OCI-LY7 (cell line): ENCODE results near the gene FAM163B. TPM values are rescaled to one million over a fixed set of nuclear protein-coding genes. Genes with fewer than 3 reads are reported as not detected.

ENCODE experiments used
- BruUV-seq: library from RNA; stranded (reverse); fragments of 400-500 nt; replicated peaks from 2 replicates; lab custom pipeline; 2021; lab: Mats Ljungman, UMichigan
- CTCF ChIA-PET: fragments of 300-600 bp; sonication (Branson Sonifier 250); formaldehyde crosslinking; loops from one replicate; lab custom pipeline; 2022; ENCODE audit warnings: antibody characterized with exemption; ENCODE audit not compliant: unreplicated experiment; lab: Charles Lee
- POLR2A ChIA-PET: fragments of 300-600 bp; sonication (Branson Sonifier 250); formaldehyde crosslinking; loops from one replicate; lab custom pipeline; 2022; ENCODE audit warnings: antibody characterized with exemption; lab: Charles Lee
- DNase-seq: peaks from one replicate; pipeline ENCODE4 v3.0.0-alpha.2; 2015; ENCODE audit warnings: low spot score
- H2AFZ ChIP-seq: fragments of 200-600 bp; sonication (generic), shearing (Covaris generic); 2 replicates; pipeline ENCODE4 v1.6.1; 2014; ENCODE audit warnings: mild to moderate bottlenecking, antibody characterized with exemption, low read length, moderate library complexity
- H3K27ac ChIP-seq: fragments of 200-600 bp; sonication (generic); 2 replicates; pipeline ENCODE4 v1.5.1; 2014; ENCODE audit warnings: mixed run types, low read depth, mild to moderate bottlenecking, moderate library complexity, low read length, inconsistent platforms; ENCODE audit not compliant: poor library complexity, severe bottlenecking
- H3K36me3 ChIP-seq: fragments of 200-600 bp; sonication (generic); 2 replicates; pipeline ENCODE4 v1.6.1; 2014; ENCODE audit warnings: mild to moderate bottlenecking, antibody characterized with exemption, low read length, moderate library complexity, mixed read lengths; ENCODE audit not compliant: insufficient read depth
- H3K4me1 ChIP-seq: fragments of 200-600 bp; sonication (generic); 2 replicates; pipeline ENCODE4 v1.5.1; 2014; ENCODE audit warnings: mild to moderate bottlenecking, low read length; ENCODE audit not compliant: insufficient read depth, poor library complexity, severe bottlenecking
- H3K4me2 ChIP-seq: fragments of 200-600 bp; sonication (generic); 2 replicates; pipeline ENCODE4 v1.6.1; 2014; ENCODE audit warnings: mild to moderate bottlenecking, low read length
- H3K4me3 ChIP-seq: fragments of 200-600 bp; sonication (generic); 2 replicates; pipeline ENCODE4 v1.5.1; 2014; ENCODE audit warnings: mild to moderate bottlenecking, low read depth, low read length; ENCODE audit not compliant: poor library complexity, severe bottlenecking
- H3K79me2 ChIP-seq: fragments of 200-600 bp; sonication (generic); 2 replicates; pipeline ENCODE4 v1.6.1; 2016; ENCODE audit warnings: low read depth, mild to moderate bottlenecking, low read length, moderate library complexity, mixed read lengths; ENCODE audit not compliant: insufficient read depth
- H3K9me2 ChIP-seq: fragments of 200-600 bp; sonication (generic); 2 replicates; pipeline ENCODE4 v1.6.1; 2016; ENCODE audit warnings: mild to moderate bottlenecking, low read length, mixed read lengths; ENCODE audit not compliant: insufficient read depth
- H3K9me3 ChIP-seq: fragments of 200-600 bp; sonication (generic); 2 replicates; pipeline ENCODE4 v1.6.1; 2014; ENCODE audit warnings: mild to moderate bottlenecking, mixed run types, low read length, mixed read lengths
- H4K20me1 ChIP-seq: fragments of 200-600 bp; sonication (generic); 2 replicates; pipeline ENCODE4 v1.6.1; 2014; ENCODE audit warnings: mild to moderate bottlenecking, antibody characterized with exemption, low read length, moderate library complexity, mixed read lengths; ENCODE audit not compliant: insufficient read depth
- EZH2phosphoT487 ChIP-seq: fragments of 200-600 bp; sonication (generic); IDR thresholded peaks from 2 replicates; pipeline ENCODE4 v1.6.1; 2018; ENCODE audit warnings: low read depth, borderline replicate concordance, mild to moderate bottlenecking, mixed run types, antibody characterized with exemption, low read length, moderate library complexity, mixed read lengths
- intact Hi-C: fragments of 100-400 bp; cut with micrococcal nuclease; formaldehyde crosslinking; loops from one replicate; pipeline ENCODE4 v1.10.0; 2022; ENCODE audit not compliant: unreplicated experiment
- total RNA-seq, 2 experiments: library from RNA; depleted of rRNA in 1 of 2; stranded (reverse); fragments of >200 nt in 1 of 2; shearing (Covaris generic) in 1 of 2; gene quantifications; 2 replicates each; pipeline ENCODE4 v1.2.3, GENCODE V29; 2014 to 2022
- TF ChIP-seq, protein P1 (sequence below): fragments of 200-600 bp; sonication (generic); conservative IDR thresholded peaks from 2 replicates; pipeline ENCODE4 v1.5.1; 2014; ENCODE audit warnings: mild to moderate bottlenecking, antibody characterized with exemption, low read length, moderate library complexity, mixed read lengths

FAM163B gene
- total RNA-seq, 2 experiments from 2014 or later: 2.6 to 7.8 TPM

DNA sequence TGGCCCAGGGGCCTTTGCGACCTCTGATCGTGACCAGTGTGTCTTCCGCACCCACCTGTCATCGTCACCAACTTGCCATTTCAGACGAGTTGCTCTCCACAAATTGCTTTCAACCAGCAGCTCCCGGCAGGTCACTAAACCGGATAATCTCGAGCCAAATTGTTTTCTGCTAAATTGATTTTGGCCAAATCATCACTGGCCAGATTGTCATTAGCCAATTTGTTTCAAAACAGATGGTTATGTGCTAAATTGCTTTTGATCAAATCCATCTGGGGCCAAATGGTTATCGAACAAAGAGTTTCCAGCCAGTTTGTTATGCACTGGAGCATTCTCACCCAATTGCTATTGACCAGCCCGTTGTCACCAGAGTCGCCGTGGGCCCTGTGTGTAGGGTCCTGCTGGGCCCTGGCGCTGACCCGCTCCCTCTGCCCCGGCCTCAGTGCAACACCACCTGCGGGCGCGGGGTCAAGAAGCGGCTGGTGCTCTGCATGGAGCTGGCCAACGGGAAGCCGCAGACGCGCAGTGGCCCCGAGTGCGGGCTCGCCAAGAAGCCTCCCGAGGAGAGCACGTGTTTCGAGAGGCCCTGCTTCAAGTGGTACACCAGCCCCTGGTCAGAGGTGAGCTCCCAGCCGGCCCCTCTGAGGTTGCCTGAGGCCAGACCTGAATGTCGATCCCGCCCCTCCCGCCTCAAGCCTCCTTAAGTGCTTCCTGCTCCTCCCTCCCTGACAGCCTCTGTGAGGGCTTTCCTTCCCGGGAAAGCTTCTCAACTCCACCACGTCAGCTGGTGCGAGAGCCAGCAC, 39.1 kb downstream of the FAM163B start:
- Histone ChIP-seq H3K9me2 (no peaks in the 10 kb centered on the region), H2AFZ (no peak overlapping the region), H3K9me3 (no peaks in the 10 kb centered on the region), H3K27ac (no peak overlapping the region), H3K36me3 (no peaks in the 10 kb centered on the region), H3K4me2 (no peak overlapping the region), H3K4me1 (peaks cover 3% of the 10 kb centered on the region), H4K20me1 (no peaks in the 10 kb centered on the region), H3K4me3 (no peak overlapping the region), H3K79me2 (no peaks in the 10 kb centered on the region)
- TF ChIP-seq, protein P1, sequence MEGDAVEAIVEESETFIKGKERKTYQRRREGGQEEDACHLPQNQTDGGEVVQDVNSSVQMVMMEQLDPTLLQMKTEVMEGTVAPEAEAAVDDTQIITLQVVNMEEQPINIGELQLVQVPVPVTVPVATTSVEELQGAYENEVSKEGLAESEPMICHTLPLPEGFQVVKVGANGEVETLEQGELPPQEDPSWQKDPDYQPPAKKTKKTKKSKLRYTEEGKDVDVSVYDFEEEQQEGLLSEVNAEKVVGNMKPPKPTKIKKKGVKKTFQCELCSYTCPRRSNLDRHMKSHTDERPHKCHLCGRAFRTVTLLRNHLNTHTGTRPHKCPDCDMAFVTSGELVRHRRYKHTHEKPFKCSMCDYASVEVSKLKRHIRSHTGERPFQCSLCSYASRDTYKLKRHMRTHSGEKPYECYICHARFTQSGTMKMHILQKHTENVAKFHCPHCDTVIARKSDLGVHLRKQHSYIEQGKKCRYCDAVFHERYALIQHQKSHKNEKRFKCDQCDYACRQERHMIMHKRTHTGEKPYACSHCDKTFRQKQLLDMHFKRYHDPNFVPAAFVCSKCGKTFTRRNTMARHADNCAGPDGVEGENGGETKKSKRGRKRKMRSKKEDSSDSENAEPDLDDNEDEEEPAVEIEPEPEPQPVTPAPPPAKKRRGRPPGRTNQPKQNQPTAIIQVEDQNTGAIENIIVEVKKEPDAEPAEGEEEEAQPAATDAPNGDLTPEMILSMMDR: no peak
- TF ChIP-seq EZH2phosphoT487: no peak
- no peak for DNase-seq
- CTCF ChIA-PET: no interaction called here
- BruUV-seq: no TSS peak
- intact Hi-C loops: no loop called here
- POLR2A ChIA-PET: no interaction called here

DNA sequence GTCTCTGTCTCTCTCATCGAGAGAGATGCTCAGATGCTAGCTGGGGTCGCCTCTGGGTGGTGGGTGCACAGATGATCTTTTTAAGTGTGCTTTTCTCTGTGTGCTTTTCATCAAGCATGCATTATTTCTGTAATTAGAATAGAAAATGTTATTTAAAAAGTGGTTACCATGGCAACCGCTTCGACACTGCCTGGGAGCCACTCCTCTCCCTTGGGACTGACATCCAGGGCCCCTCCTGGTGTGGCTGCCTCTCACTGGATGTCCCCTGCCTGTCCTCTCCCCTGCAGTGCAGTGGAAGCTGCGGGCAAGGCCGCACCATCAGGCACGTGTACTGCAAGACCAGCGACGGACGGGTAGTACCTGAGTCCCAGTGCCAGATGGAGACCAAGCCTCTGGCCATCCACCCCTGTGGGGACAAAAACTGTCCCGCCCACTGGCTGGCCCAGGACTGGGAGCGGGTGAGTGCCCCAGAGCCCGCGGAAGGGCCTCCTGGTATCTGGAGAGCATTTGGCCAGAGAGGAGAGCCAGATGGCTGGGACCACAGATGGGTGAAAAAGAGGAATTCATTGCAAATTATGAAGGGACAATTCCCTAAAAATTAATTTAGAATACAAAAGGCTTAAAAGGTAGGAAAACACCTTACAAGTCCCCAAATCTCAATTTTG, 39.9 kb downstream of the FAM163B start:
- no peaks in the 10 kb centered on the region for H3K9me2 ChIP-seq
- H3K36me3 ChIP-seq: no peaks in the 10 kb centered on the region
- no peak overlapping the region for H3K4me3 ChIP-seq
- no peak overlapping the region for H3K4me2 ChIP-seq
- ChIA-PET CTCF (no interaction called here), POLR2A (no interaction called here)
- intact Hi-C loops: no loop called here
- no peak overlapping the region for H3K27ac ChIP-seq
- TF ChIP-seq, protein P1: no peak
- TF ChIP-seq EZH2phosphoT487: no peak
- H3K79me2 ChIP-seq: no peaks in the 10 kb centered on the region
- BruUV-seq: no TSS peak
- no peak for DNase-seq
- H3K4me1 ChIP-seq: peaks cover 3% of the 10 kb centered on the region
- H3K9me3 ChIP-seq: no peaks in the 10 kb centered on the region
- H4K20me1 ChIP-seq: no peaks in the 10 kb centered on the region
- no peak overlapping the region for H2AFZ ChIP-seq

DNA sequence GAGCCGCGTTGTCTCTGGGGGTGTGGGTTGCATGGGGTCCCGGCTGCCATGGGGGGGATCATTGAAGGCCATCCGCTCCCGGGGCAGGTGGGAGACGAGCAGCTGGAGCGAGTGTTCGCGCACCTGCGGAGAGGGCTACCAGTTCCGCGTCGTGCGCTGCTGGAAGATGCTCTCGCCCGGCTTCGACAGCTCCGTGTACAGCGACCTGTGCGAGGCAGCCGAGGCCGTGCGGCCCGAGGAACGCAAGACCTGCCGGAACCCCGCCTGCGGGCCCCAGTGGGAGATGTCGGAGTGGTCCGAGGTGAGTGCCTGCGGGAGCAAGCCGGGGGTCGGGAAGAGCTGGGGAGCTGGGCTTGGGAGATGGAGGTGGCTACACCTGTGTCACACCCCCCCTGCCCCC, 41.0 kb downstream of the FAM163B start:
- POLR2A ChIA-PET: no interaction called here
- Histone ChIP-seq H3K9me3 (no peaks in the 10 kb centered on the region), H2AFZ (no peak overlapping the region), H3K4me1 (peaks cover 7% of the 10 kb centered on the region), H3K27ac (no peak overlapping the region), H3K79me2 (no peaks in the 10 kb centered on the region), H3K36me3 (no peaks in the 10 kb centered on the region), H3K9me2 (no peaks in the 10 kb centered on the region), H3K4me2 (no peak overlapping the region), H4K20me1 (no peaks in the 10 kb centered on the region), H3K4me3 (no peak overlapping the region)
- no TSS peak for BruUV-seq
- no peak for DNase-seq
- intact Hi-C loops: no loop called here
- CTCF ChIA-PET: no interaction called here
- TF ChIP-seq, protein P1: no peak
- no peak for TF ChIP-seq EZH2phosphoT487
